Mesenchymal stem cell (in vitro differentiated cells and primary cell): ENCODE results near the gene CBX2.

Experiments used
- DNase-seq: peaks from one replicate; pipeline ENCODE4 v3.0.0-alpha.2; 2013
- H2AFZ ChIP-seq: one replicate; pipeline ENCODE4 v1.6.1; 2013; ENCODE audit warnings: low read depth, mild to moderate bottlenecking, control low read depth, inconsistent platforms, low read length, moderate library complexity
- H2AK5ac ChIP-seq: 2 replicates; pipeline ENCODE4 v1.6.1; 2013; ENCODE audit warnings: low read length, moderate library complexity, mild to moderate bottlenecking, inconsistent platforms; ENCODE audit not compliant: severe bottlenecking
- H2BK120ac ChIP-seq: one replicate; pipeline ENCODE4 v1.6.1; 2013; ENCODE audit warnings: low read depth, mild to moderate bottlenecking, inconsistent platforms, low read length, moderate library complexity
- H2BK12ac ChIP-seq, 2 experiments: one replicate each; pipeline ENCODE4 v1.6.1; 2013; ENCODE audit warnings: inconsistent platforms in 2 of 2, low read length in 2 of 2, mild to moderate bottlenecking in 2 of 2, moderate library complexity in 2 of 2, control low read depth in 1 of 2
- H2BK15ac ChIP-seq: one replicate; pipeline ENCODE4 v1.6.1; 2013; ENCODE audit warnings: mild to moderate bottlenecking, low read depth, inconsistent platforms; ENCODE audit not compliant: poor library complexity, severe bottlenecking
- H2BK5ac ChIP-seq: 2 replicates; pipeline ENCODE4 v1.6.1; 2013; ENCODE audit warnings: low read depth, mild to moderate bottlenecking, low read length, control low read depth, inconsistent platforms; ENCODE audit not compliant: poor library complexity, severe bottlenecking
- H3K14ac ChIP-seq, 2 experiments: one replicate each; pipeline ENCODE4 v1.6.1; 2013; ENCODE audit warnings: inconsistent platforms in 2 of 2, low read length in 2 of 2, control low read depth in 1 of 2, mild to moderate bottlenecking in 1 of 2, moderate library complexity in 1 of 2
- H3K18ac ChIP-seq, 2 experiments: one replicate each; pipeline ENCODE4 v1.6.1; 2013; ENCODE audit warnings: inconsistent platforms in 2 of 2, low read length in 2 of 2, control low read depth in 1 of 2, low read depth in 1 of 2, mild to moderate bottlenecking in 1 of 2
- H3K23ac ChIP-seq, 2 experiments: one replicate each; pipeline ENCODE4 v1.6.1; 2013; ENCODE audit warnings: inconsistent platforms in 2 of 2, low read length in 2 of 2, mild to moderate bottlenecking in 2 of 2, moderate library complexity in 2 of 2, control low read depth in 1 of 2
- H3K27ac ChIP-seq: 2 replicates; pipeline ENCODE4 v1.5.1; 2013; ENCODE audit warnings: mild to moderate bottlenecking, moderate library complexity, low read length, control low read depth, inconsistent platforms; ENCODE audit not compliant: poor library complexity, severe bottlenecking
- H3K27me3 ChIP-seq, 2 experiments: 2 replicates each; pipeline versions ENCODE4 v1.6.1 to v1.7.0; 2013; ENCODE audit warnings: low read length in 2 of 2, mild to moderate bottlenecking in 2 of 2, moderate library complexity in 2 of 2, control low read depth in 1 of 2, inconsistent platforms in 1 of 2; ENCODE audit not compliant: control insufficient read depth in 1 of 2, insufficient read depth in 1 of 2
- H3K36me3 ChIP-seq, 2 experiments: 2 replicates each; pipeline versions ENCODE4 v1.6.1 to v1.7.0; 2013; ENCODE audit warnings: low read length in 2 of 2, control low read depth in 1 of 2, inconsistent platforms in 1 of 2, low read depth in 1 of 2, mild to moderate bottlenecking in 1 of 2; ENCODE audit not compliant: insufficient read depth in 2 of 2, control insufficient read depth in 1 of 2
- H3K4ac ChIP-seq, 2 experiments: one replicate each; pipeline ENCODE4 v1.6.1; 2013; ENCODE audit warnings: inconsistent platforms in 2 of 2, low read length in 2 of 2, mild to moderate bottlenecking in 2 of 2, moderate library complexity in 2 of 2, control low read depth in 1 of 2, low read depth in 1 of 2
- H3K4me1 ChIP-seq: 2 replicates; pipeline ENCODE4 v1.6.1; 2013; ENCODE audit warnings: low read depth, low read length, control low read depth; ENCODE audit not compliant: control insufficient read depth, insufficient read depth
- H3K4me2 ChIP-seq: 2 replicates; pipeline ENCODE4 v1.6.1; 2013; ENCODE audit warnings: low read length, mild to moderate bottlenecking, inconsistent platforms; ENCODE audit not compliant: poor library complexity, severe bottlenecking
- H3K4me3 ChIP-seq, 2 experiments: 2 replicates each; pipeline versions ENCODE4 v1.5.1 to v1.7.0; 2013; ENCODE audit warnings: low read length in 2 of 2, mild to moderate bottlenecking in 2 of 2, control low read depth in 1 of 2, low read depth in 1 of 2; ENCODE audit not compliant: insufficient read depth in 1 of 2
- H3K79me1 ChIP-seq: replicated peaks from 2 replicates; pipeline ENCODE4 v1.6.1; 2013; ENCODE audit warnings: mild to moderate bottlenecking, control low read depth, low read length, inconsistent platforms; ENCODE audit not compliant: poor library complexity, severe bottlenecking
- H3K9ac ChIP-seq: 2 replicates; pipeline ENCODE4 v1.7.0; 2013; ENCODE audit warnings: mild to moderate bottlenecking, low read length, moderate library complexity
- H3K9me3 ChIP-seq: 2 replicates; pipeline ENCODE4 v1.7.0; 2013; ENCODE audit warnings: mild to moderate bottlenecking, low read length; ENCODE audit not compliant: control insufficient read depth
- H4K8ac ChIP-seq: one replicate; pipeline ENCODE4 v1.6.1; 2013; ENCODE audit warnings: inconsistent platforms, mild to moderate bottlenecking, low read length, moderate library complexity
- H4K91ac ChIP-seq: one replicate; pipeline ENCODE4 v1.6.1; 2013; ENCODE audit warnings: mild to moderate bottlenecking, low read length, inconsistent platforms
- WGBS: methylation state at CpG from one replicate; pipeline ENCODE4 v1.1.7; 2013; ENCODE audit warnings: mixed read lengths; 5-methylcytosine and 5-hydroxymethylcytosine counted together

CBX2 gene

GRCh38 chr17:79799174-79799537 lies 21.2 kb downstream of the CBX2 start:
- H2AK5ac ChIP-seq: no peak overlapping the region
- WGBS: 8% methylated on average over 22 of the region's 23 CpGs
- H2AFZ ChIP-seq: no peak overlapping the region
- peaks cover 0 to 14% of the 10 kb centered on the region in 2 experiments for H3K36me3 ChIP-seq
- H3K27ac ChIP-seq: no peak overlapping the region
- H3K4ac ChIP-seq: no peak overlapping the region
- no peak overlapping the region for H4K91ac ChIP-seq
- no peak overlapping the region for H2BK5ac ChIP-seq
- peaks cover 11% of the 10 kb centered on the region for H3K79me1 ChIP-seq
- H3K9me3 ChIP-seq: peaks cover 8% of the 10 kb centered on the region
- H3K9ac ChIP-seq: no peak overlapping the region
- no peak overlapping the region for H3K4me3 ChIP-seq
- no peak overlapping the region for H2BK120ac ChIP-seq
- H3K18ac ChIP-seq: no peak overlapping the region
- no peak for DNase-seq
- no peak overlapping the region for H4K8ac ChIP-seq
- no peak overlapping the region for H2BK15ac ChIP-seq
- no peak overlapping the region for H3K14ac ChIP-seq
- H3K4me1 ChIP-seq: peaks cover 52% of the 10 kb centered on the region
- no peak overlapping the region for H2BK12ac ChIP-seq
- H3K27me3 ChIP-seq: peaks cover 62 to 65% of the 10 kb centered on the region in 2 experiments
- no peak overlapping the region for H3K4me2 ChIP-seq
- H3K23ac ChIP-seq: no peak overlapping the region

GRCh38 chr17:79799538-79800324 lies 21.8 kb downstream of the CBX2 start:
- Histone ChIP-seq H3K9ac (no peak overlapping the region), H2BK5ac (no peak overlapping the region), H3K4ac (no peak overlapping the region), H2AFZ (no peak overlapping the region), H3K27me3 (peaks cover 67 to 71% of the 10 kb centered on the region in 2 experiments), H3K79me1 (peaks cover 6% of the 10 kb centered on the region), H3K14ac (no peak overlapping the region), H2BK120ac (no peak overlapping the region), H3K27ac (no peak overlapping the region), H2BK15ac (no peak overlapping the region), H4K91ac (no peak overlapping the region), H2AK5ac (no peak overlapping the region), H3K36me3 (peaks cover 0 to 11% of the 10 kb centered on the region in 2 experiments), H3K23ac (peak overlapping the region in 1 of 2 experiments; percentile 54), H2BK12ac (no peak overlapping the region), H3K18ac (no peak overlapping the region), H4K8ac (no peak overlapping the region), H3K4me3 (no peak overlapping the region), H3K4me1 (peaks cover 50% of the 10 kb centered on the region), H3K9me3 (peaks cover 8% of the 10 kb centered on the region), H3K4me2 (no peak overlapping the region)
- WGBS: 10% methylated on average over 28 of the region's 31 CpGs
- no peak for DNase-seq

- no peak overlapping the region for H2BK12ac ChIP-seq
- no peak overlapping the region for H2BK5ac ChIP-seq
- H2BK15ac ChIP-seq: no peak overlapping the region
- H3K4ac ChIP-seq: no peak overlapping the region
- no peak overlapping the region for H3K14ac ChIP-seq
- H3K36me3 ChIP-seq: peaks cover 0 to 3% of the 10 kb centered on the region in 2 experiments
- no peak overlapping the region for H4K91ac ChIP-seq
- DNase-seq: peak; percentile 62
- no peaks in the 10 kb centered on the region for H3K79me1 ChIP-seq
- H4K8ac ChIP-seq: no peak overlapping the region
- peaks cover 76 to 79% of the 10 kb centered on the region in 2 experiments for H3K27me3 ChIP-seq
- H3K9me3 ChIP-seq: peaks cover 8% of the 10 kb centered on the region
- no peak overlapping the region for H2AFZ ChIP-seq
- H2BK120ac ChIP-seq: peak overlapping the region; percentile 64
- no peak overlapping the region for H3K27ac ChIP-seq
- H3K9ac ChIP-seq: no peak overlapping the region
- H3K4me3 ChIP-seq: peak overlapping the region in 1 of 2 experiments; percentile 8
- peak overlapping the region; percentile 54 for H3K4me2 ChIP-seq
- peaks cover 45% of the 10 kb centered on the region for H3K4me1 ChIP-seq
- 1% methylated on average over 41 of the region's 44 CpGs for WGBS
- no peak overlapping the region for H3K23ac ChIP-seq
- no peak overlapping the region for H3K18ac ChIP-seq
- no peak overlapping the region for H2AK5ac ChIP-seq
Measured at GRCh38 chr17:79800325-79801155, 22.6 kb downstream of the CBX2 start.
